ENCODE measurements around the gene HIPK2. TPM values are rescaled to one million over a fixed set of nuclear protein-coding genes. Genes with fewer than 3 reads are reported as not detected.

HIPK2 gene
- total RNA-seq, 1 donor from 2014 or later, result 29.4 TPM

DNA sequence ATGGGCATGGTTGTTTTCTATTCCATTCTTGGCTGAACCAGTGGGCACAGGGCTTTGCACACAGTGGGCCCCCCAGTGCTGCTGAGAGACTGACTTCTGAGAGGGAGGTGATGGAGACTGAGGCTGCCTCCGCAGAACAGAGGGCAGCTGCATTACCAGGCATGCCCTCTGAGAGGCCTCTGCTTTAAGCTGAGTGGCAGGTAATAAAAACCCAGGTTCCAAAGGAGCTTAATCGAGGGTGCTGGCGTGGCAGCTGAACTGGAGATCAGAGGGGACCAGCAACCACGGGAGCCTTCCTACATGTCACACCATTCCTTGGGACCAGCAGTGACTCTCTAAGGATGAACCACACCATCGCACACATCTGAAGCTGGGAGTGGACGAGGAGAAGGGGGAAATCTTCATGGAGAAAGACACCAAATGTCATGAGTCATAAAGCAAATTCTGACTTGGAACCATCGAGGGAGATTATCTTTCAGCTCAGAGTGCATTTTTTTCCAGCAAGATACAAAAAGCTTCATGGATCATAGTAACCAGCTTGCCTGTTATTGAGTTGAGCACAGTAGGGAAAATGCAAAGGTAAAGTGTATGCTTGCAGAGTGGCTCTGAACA, 24.6 kb downstream of the HIPK2 start:
- intact Hi-C loops (cut with micrococcal nuclease), result no loop called here

DNA sequence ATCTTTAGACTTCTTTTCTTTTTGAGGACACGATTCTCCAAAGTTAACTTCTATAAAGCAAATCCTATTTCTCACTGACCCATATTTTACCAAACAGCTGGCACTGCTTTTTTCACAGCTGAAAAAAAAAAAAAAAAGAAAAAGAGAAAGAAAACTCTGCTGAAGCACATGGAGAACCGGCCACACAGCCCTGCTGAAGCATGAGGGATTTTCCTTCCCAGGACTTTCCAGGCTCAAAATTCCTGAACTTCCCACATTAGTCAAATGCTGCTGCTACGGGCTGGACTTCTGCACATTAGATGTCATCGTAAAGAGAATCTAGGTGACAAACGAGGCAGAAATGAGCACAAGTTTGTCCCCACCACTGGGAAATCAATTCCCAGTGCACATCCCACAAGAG, 25.2 kb downstream of the HIPK2 start:
- intact Hi-C loops (cut with micrococcal nuclease), result no loop called here

DNA sequence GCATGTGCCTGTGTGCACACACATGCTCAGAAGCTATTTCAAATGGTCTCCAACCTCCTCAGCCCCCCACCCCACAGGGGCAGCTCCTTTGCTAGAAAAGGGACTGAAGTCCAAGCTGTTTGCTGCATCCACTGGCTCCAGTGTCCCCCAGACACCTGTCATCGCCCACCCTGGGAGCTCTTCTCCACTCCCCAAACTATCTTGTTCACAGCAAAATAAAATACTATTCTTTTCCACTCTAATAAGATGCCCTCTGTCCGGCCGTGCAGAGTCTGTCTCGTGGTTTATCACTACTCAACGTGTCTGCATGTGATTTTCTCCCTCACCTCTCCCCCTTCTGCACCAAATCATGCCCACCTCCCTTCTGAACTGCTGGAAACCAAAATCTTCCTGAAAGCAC, 25.6 kb downstream of the HIPK2 start:
- intact Hi-C loops (cut with micrococcal nuclease), result no loop called here

DNA sequence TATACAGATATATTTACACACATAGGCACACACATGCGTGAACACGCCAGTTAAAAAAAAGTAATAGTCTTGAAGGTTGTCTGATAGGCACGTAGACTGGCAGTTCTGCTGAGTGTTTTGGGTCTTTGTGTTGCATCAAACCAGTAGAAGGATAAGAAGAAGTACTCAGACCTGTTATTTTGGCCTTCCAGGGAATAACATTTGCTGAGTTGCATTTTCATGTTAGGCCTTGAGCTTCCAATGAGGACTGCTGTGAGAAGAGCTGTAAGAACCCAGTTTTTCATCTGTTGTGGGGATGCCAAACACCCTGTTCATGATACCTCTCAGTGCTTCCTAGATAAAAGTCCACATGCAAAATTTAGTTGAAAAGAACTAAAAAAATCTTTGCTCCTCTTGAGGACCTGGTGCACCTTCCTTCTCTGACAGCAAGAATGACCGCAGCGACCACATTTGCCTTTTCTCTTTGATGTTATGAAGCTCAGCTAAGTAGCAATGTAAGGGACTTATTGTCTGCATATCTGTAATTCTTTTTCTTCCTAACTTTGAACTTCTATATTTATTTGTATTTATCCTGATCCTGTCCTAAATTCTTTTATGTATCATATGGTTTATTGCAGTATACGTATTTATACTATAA, 27.2 kb downstream of the HIPK2 start:
- intact Hi-C loops (cut with micrococcal nuclease), result loop anchor here (2.0 kb wide), 1 partner anchor 20 kb away; no protein-coding TSS in a partner anchor

DNA sequence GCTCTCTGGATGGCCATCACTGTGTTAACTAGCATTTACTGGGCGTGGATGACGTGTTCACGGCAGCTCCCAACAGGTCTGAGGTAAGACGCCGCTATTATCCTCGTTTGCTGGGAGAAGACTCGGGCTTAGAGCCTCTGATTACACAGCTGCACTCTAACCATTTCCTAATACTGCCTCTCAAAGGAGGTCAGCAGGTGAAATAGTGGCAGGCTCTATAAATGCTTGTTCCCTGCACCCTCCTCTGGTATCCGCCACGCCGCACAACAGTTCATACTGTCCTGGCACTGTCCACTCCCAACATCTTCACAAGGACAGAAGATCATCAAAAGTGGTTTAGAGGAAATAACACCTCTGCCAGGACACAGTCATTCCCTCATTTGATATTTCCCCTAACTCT, 28.3 kb downstream of the HIPK2 start:
- intact Hi-C loops (cut with micrococcal nuclease), result no loop called here

DNA sequence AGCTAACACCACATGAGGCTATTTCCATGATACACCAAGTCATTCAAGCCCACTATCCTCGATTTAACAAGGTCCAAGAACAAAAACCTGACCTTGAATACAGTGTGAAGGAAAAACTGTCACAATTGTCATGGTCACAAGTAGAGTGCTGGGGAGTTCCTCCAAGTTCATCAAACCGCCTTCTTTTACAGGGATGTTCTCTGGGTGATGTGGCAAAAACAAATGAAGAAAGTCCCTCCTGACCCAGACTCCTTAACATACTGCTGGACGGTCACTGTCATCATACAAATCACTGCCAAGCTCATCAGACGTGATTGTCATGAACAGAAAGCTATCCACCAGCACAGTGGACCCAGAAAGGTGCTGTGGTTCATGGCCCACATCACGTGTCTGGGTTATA, 28.9 kb downstream of the HIPK2 start:
- intact Hi-C loops (cut with micrococcal nuclease), result no loop called here

DNA sequence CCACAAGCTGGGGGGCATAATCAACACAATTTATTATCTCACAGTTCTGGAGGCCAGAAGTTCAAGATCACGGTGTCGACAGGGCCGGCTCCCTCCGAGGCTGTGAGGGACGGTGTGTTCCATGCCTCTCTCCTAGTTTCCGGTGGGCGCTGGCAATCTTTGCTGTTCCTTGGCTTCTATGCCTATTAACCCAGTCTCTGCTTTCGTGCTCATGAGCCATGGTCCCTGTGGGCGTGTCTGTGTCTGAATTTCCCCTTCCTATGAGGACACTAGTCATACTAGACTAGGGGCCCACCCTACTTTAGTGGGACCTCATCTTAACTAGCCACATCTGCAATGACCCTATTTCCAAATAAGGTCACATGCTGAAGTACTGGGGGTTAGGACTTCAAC, 29.4 kb downstream of the HIPK2 start:
- intact Hi-C loops (cut with micrococcal nuclease), result no loop called here

DNA sequence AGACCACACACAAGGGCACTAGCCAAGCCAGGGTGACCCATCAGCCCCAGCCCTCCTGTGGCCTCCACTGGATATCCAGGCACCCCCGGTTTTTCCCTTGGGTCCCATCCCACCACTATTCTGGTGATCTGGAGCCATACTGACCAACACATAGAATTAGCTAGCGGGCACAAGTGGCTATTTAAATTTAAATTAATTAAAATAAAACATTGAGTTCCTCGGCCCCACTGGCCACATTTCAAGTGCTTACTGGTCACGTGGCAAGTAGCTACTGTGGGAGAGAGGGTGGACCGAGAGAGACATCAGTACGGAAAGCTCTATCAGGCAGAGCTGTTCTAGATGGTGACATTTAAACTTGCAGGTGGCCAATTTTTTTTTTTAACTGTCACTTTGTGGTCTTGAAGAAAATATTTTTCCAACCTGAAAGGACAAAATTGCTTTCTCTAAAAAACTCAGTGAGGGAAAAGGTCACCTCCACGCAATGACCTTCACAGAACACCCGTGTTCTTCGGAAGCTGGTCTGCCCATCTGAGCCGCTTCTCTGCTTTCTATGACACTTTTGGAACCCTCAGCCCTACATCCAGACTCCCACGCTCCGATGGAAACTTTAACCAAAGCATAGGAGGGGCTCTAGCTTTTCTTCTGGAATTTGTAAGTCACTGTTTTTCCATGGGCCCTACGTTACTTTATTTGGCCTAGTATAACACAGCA, 30.0 kb downstream of the HIPK2 start:
- intact Hi-C loops (cut with micrococcal nuclease), result no loop called here

DNA sequence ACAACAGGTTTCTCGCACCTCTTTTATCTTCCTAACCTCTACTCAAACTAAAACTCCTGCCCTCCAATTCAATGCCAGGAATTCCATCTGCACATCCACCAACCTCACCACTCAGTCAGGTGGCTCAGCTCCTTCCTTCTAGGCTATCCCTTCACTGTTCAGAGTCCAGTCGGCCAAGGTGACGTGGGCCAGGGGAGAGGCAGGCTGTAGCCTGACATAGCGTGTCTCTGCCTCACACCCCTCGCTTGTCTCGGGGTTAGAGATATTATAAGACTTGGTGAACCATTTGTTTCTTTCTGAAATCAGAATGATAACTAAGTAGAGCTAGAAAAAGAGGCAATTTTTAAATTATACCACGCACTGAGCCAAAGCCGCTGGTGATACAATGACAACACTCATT, 31.1 kb downstream of the HIPK2 start:
- intact Hi-C loops (cut with micrococcal nuclease), result no loop called here

DNA sequence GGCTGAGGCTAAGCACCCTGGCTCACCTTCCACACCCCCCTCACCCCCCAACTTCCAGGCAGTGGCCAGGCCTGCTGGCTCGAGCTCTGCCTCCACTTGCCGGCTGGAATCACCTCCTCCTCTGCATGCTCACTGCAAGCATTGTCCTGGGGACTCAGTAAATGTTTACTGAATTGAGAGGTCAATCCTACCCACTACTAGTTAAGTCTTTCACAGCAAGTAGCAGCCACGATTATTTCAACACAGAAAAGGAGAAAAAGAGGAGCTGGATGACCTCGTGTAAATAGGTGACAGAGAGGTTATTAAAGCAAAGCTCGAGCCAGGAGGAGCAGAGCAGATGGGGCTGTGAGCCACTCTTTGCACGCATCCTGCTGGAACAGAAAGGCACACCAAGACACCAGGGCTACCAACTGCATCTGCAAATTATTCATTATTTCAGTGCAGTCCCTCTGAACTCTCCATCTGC, 32.1 kb downstream of the HIPK2 start:
- intact Hi-C loops (cut with micrococcal nuclease), result no loop called here

DNA sequence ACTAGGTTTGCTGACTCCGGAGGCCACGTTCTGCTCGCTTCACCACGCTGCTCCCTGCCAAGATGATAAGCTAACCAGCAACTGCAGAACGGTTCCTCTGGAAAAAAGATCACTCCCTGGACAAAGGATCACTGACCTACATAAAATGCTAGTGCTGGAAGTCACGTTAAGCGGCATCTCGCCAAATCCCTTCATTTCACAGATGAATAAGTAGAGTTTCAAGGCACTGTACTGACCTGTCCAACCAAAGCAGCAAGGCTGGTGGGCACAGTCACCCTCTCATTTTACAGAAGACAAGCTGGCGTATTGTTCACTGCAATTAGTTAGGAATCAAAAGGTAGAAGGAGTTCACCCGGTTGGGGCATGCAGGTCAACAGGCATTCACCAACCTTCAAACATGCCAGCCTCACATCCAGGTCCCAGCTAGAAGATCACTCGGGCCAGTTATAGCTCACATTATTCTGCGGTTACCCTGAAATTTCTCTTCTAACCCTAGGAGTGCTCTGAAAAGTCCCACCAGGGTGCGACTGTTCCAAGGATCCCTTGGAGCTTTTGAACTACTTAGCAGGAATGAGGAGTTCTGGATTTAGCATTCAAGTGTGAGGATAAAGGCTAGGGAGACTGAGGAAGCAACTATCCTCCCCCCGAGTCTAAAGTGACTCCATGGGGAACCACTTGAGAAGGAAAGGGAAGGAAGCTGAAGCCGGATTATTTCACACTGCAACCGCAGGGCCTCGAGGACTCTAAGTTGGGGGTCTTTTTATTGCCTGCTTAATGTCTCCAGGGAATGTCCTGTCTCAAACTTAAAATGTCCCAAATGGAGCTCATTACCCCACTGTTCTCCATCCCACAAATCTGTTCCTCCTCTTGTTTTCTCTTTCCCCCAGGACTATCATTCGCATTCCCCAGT, 32.8 kb downstream of the HIPK2 start:
- intact Hi-C loops (cut with micrococcal nuclease), result no loop called here

DNA sequence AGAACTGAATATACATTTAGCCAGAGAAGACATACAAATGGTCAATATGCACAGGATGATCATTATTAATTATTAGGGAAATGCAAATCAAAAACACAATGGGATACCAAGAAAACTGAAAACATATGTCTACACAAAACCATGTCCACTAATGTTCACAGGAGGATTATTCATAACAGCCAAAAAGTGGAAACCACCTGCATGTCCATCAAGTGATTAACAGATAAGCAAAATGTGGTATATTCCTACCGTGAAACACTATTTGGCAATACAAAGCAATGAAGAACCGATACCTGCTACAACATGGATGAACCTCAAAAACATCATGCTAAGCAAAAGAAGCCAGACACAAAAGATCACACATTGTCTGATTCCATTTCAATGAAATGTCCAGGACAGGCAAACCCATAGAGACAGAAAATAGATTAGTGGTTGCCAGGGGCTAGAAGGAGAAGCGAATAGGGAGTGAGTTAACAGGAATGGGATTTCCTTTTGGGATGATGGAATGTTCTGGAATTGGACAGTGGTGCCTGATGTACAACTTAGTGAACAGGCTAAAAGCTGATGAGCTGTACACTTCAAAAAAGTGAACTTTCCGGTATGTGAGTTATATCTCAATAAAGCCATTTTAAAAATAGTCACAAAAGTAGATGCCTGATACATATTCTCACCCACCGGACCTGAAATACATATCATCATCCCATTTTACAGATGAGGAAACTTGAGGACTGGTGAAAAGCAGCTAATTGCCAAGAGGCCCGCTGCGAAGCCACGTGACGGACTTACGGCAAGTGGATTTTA, 33.6 kb downstream of the HIPK2 start:
- intact Hi-C loops (cut with micrococcal nuclease), result no loop called here

DNA sequence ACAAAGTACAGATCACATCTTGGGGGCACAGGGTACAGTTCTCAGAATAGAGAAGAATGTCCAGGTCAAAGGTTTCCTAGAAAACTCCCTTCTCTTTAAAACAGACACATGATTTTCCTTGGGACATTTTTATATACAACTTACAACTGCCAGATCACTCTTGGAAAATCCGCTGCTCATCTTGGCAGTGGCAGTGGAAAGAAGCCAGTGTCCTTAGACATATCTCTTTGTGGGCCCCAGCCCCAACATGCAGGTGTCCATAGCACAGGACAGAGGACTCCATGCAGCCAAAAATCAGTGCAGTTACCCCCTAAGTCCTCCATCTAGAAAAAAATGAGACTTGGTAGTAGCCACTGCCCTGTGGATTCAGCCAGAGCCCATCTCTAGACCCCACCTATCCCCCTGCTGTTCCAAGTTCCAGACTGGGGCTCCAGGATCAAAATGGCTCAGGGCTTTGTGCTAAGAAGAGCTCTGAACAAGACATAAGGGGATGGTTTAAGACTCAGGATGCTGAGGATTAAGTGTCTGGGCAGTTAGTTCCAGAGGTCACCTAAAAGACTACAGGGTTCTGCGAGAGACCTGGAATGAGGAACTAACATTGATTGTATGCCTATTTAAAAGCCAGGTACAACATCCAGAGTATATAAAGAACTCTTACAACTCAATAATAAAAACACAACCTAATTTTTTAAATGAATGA, 34.4 kb downstream of the HIPK2 start:
- intact Hi-C loops (cut with micrococcal nuclease), result no loop called here

DNA sequence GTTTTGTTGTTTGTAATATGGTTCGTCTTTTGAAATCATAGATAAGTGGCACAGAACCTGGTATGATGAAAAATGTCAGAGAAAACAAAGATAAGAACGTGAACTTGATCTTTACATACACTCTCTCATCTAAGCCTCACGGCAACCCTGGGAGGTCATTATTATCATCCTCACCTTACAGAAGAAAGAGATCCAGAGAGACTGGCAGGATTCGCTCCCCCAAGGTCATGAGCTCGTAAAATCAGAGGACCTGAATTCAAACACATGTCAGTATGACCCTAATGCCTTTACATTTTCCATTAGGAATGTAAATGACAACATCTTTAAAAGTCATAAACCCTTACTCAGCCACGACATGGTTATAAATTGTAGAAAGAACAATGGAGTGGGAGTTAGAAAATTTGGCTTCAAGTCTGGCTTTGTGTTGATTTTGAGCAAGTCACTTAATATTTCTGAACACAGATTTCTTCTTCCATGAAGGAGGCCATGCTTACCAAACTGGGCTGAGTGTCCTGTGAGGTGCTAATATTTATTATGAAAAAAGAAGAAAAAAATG, 35.9 kb downstream of the HIPK2 start:
- intact Hi-C loops (cut with micrococcal nuclease), result no loop called here

DNA sequence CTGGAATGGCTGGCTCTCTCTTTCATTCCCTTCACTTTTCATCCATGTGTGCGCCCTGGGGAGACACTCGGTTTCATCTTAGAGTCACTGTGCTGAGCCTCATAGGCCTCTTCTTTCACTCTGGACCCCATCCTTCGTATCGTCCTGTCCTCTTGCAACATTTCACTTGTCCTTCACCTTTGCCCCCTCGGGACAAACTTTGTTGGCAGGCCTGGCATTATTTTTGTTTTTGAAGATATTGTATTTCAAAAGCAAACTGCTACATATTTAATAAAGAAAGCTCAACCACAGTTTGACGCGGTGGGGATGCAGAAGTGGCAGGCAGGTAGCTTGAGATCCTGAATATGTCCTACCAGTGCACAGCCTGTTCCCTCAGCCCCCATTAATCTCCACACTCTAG, 36.6 kb downstream of the HIPK2 start:
- intact Hi-C loops (cut with micrococcal nuclease), result no loop called here

DNA sequence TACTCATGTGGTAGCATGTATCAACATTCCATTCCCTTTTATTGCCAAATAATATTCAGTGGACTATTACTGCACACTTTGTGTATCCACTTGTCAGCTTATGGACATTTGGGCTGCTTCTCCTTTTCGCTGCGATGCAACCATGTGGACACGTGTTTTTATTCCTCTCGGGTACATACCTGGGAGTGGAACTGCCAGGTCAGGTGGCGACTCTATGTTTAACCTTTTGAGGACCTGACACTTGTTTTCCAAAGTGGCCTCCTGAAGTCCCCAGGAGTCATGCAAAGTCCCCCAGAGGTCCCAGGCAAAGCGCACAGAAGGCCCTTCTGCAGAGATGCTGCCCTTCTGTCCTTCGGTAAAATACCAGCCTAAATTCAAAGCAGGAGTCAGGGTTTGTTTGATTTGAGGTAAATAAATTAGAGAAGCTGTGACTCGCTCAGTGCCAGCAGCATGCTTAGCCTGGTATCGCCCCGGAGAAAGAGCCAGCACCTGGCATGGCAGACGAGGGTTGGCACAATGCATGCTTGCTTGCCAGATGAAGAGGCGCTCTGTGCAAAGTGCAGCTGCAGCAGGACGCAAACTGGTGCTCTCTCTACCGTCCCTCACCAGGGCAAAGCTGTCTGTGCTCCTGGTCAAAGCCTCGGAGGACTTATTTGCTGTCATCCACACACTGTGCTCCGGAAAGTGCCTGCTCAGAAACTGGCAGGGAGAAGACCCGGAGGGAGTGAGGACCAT, 37.8 kb downstream of the HIPK2 start:
- intact Hi-C loops (cut with micrococcal nuclease), result no loop called here

DNA sequence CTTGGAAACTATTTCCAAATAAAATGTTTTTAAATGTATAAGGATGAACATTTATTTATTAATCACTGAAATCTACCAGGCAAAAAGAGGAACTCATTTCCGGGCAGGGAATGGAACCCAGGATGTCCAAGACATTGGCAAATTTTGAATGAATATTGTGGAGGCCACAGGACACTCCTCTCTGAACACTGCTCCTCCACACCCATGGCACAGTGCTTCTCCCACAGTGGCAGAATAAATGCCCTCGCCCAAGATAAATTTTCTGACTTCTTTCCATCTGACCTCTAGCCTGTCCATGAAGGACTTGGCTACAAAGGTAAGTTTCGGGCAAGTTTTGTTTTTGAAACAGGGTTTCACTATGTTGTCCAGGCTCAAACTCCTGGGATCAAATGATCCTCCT, 39.0 kb downstream of the HIPK2 start:
- intact Hi-C loops (cut with micrococcal nuclease), result no loop called here

DNA sequence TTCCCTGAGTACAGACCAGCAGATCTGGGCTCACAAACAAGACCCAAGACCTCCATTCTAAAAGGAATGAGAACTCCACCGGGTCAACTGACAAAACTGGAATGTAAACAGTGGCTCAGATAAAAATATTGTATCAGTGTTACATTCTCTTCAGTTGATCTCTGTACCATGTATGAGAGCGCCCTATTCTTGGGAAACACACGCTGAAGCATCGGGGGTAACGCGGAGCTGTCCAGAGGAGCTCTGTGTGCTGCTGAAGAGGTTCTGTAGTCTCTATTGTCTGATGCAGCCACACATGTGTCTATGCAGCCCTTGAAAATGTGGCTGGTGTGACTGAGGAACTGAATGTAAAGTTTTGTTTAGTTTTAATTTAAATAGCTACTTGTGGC, 39.7 kb downstream of the HIPK2 start:
- intact Hi-C loops (cut with micrococcal nuclease), result no loop called here
